ENCODE measurements around the gene GPR173. TPM values are rescaled to one million over a fixed set of nuclear protein-coding genes. Genes with fewer than 3 reads are reported as not detected.

Gene GPR173
- total RNA-seq, 3 donors from 2014 or later: 0.05 TPM; not detected in 2

DNA sequence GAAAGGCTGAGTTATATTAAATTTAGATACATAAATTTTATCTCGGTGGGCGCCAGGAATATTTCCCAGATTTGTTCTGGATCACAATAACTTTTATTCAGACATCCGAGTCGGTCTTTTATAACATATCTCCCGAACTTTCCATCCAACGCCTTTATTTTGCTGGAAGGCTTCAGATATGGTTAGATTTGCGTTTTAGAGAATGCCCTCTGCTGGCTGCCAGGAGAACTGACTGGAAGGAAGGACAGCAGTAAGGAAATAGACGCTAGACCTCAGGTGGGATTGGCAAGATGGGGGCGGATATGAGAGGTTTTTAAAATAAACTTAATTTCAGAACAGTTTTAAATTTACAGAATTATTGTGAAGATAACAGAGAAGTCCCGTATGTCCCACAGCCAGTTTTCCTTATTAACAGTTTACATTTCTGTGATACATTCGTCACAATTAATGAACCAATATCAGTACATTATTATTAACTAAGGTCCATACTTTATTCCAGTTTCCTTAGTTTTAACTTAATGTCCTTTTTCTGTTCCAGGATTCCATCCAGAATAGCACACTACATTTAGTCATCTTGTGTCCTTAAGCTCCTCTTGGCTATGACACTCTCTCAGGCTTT is 40.7 kb downstream of the GPR173 start:
- H3K4me1 Mint-ChIP-seq (ENCODE audit: low read depth): peaks cover 44% of the 10 kb centered on the region

GRCh38 chrX:53089925-53090324 is 41.3 kb downstream of the GPR173 start:
- no peaks in the 10 kb centered on the region for H3K27me3 Mint-ChIP-seq (ENCODE audit: low read depth)
- H3K4me1 Mint-ChIP-seq (ENCODE audit: low read depth): peaks cover 45% of the 10 kb centered on the region
- peaks cover 19% of the 10 kb centered on the region for H3K36me3 Mint-ChIP-seq (ENCODE audit: insufficient read depth)
- ATAC-seq (no peak), DNase-seq (no peak)
- no peaks in the 10 kb centered on the region for H3K9me3 Mint-ChIP-seq
- H3K4me3 Mint-ChIP-seq: no peak overlapping the region

More for the DNA sequence above, 40.7 kb downstream of the GPR173 start:
- no peak for ATAC-seq
- H3K27me3 Mint-ChIP-seq (ENCODE audit: low read depth): no peaks in the 10 kb centered on the region
- no peaks in the 10 kb centered on the region for H3K9me3 Mint-ChIP-seq
- peak overlapping the region; percentile 87 for H3K4me3 Mint-ChIP-seq
- H3K36me3 Mint-ChIP-seq (ENCODE audit: insufficient read depth): peaks cover 23% of the 10 kb centered on the region
- no peak for DNase-seq

DNA sequence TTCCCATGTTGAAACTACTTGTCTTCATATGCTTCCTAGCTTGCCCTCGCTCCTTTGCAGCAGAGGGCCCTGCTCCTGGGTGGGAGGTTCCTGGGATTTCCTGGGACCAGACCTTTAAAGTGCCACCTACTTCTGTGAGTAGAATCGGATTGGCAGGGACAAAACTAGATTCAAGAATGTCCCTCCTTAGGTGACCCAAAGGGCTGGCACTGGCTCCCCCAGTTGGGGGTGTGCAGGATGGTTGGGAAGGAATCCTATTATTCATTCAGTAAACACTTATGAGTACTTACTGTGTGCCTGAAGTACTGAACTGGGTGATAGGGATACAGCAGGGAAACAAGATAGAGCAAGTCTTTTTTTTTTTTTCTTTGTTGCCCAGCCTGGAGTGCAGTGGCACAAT is 42.8 kb downstream of the GPR173 start:
- DNase-seq (no peak), ATAC-seq (no peak)
- Mint-ChIP-seq H3K9me3 (no peaks in the 10 kb centered on the region), H3K27me3 (ENCODE audit: low read depth) (no peaks in the 10 kb centered on the region), H3K4me1 (ENCODE audit: low read depth) (peaks cover 42% of the 10 kb centered on the region), H3K36me3 (ENCODE audit: insufficient read depth) (peaks cover 6% of the 10 kb centered on the region), H3K4me3 (no peak overlapping the region)

GRCh38 chrX:53093177-53093655 is 44.6 kb downstream of the GPR173 start:
- Mint-ChIP-seq H3K4me1 (ENCODE audit: low read depth) (peaks cover 29% of the 10 kb centered on the region), H3K36me3 (ENCODE audit: insufficient read depth) (peaks cover 5% of the 10 kb centered on the region), H3K27me3 (ENCODE audit: low read depth) (no peaks in the 10 kb centered on the region), H3K4me3 (peak overlapping the region; percentile 88), H3K9me3 (no peaks in the 10 kb centered on the region)
- ATAC-seq (peak; percentile 65 to 67), DNase-seq (peak; percentile 68)

- H3K4me1 Mint-ChIP-seq (ENCODE audit: low read depth): peaks cover 22% of the 10 kb centered on the region
- ATAC-seq: peak; percentile 87 to 90
These were observed 45.4 kb downstream of the GPR173 start, which contains the start of gene KANTR for GRCh38 chrX:53093748-53094581. TSS of gene KANTR (plus strand) at chrX:53094142. CDS start at chrX:53124273, 30,131 bp downstream.

DNA sequence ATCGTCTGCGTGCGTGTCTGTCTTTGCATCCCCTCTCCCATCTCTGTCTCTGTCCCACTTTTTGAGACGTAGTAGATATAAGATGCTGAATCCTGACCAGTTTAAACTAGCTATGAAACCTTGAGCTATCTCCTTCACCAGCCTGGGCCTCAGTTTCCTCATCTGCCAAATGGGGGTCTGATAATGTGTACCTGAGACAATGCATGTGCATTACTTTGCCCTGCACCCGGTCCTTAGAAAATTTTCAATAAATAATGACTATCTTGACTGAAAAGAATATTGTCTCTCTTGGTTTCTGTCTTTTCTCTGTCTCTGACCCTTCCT is 46.0 kb downstream of the GPR173 start:
- H3K4me1 Mint-ChIP-seq (ENCODE audit: low read depth): peaks cover 17% of the 10 kb centered on the region
- H3K36me3 Mint-ChIP-seq (ENCODE audit: insufficient read depth): peaks cover 2% of the 10 kb centered on the region
- H3K4me3 Mint-ChIP-seq: peak overlapping the region; percentile 88
- H3K27me3 Mint-ChIP-seq (ENCODE audit: low read depth): no peaks in the 10 kb centered on the region
- H3K9me3 Mint-ChIP-seq: no peaks in the 10 kb centered on the region
- DNase-seq (no peak), ATAC-seq (no peak)

More at GRCh38 chrX:53093748-53094581, 45.4 kb downstream of the GPR173 start, which contains the start of gene KANTR:
- Mint-ChIP-seq H3K36me3 (ENCODE audit: insufficient read depth) (no peaks in the 10 kb centered on the region), H3K9me3 (no peaks in the 10 kb centered on the region), H3K4me3 (peak within 1 kb of the TSS; percentile 88), H3K27me3 (ENCODE audit: low read depth) (no peaks in the 10 kb centered on the region)
- DNase-seq: peak; percentile 65

DNA sequence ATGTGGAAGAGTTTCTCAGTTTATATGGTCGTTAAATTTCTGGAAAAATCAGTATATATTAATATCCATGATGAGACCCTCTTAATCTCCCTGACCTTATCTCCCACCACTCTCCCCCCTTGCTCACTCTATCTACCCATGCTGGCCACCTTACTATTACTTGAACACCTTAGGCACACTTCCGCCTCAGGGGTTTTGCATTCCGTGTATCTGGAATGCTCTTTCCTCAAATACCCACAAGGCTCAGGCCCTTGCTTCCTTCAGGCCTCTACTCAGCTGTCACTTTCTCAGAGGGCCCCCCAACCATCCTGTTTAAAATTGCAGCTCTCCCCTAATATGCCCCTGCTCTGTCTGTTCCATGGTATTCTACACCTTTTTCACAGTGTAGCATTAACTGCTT is 47.2 kb downstream of the GPR173 start:
- H3K4me3 Mint-ChIP-seq: peak overlapping the region; percentile 31
- peaks cover 2% of the 10 kb centered on the region for H3K36me3 Mint-ChIP-seq (ENCODE audit: insufficient read depth)
- peaks cover 17% of the 10 kb centered on the region for H3K4me1 Mint-ChIP-seq (ENCODE audit: low read depth)
- no peak for ATAC-seq
- DNase-seq: no peak
- no peaks in the 10 kb centered on the region for H3K27me3 Mint-ChIP-seq (ENCODE audit: low read depth)
- H3K9me3 Mint-ChIP-seq: no peaks in the 10 kb centered on the region

DNA sequence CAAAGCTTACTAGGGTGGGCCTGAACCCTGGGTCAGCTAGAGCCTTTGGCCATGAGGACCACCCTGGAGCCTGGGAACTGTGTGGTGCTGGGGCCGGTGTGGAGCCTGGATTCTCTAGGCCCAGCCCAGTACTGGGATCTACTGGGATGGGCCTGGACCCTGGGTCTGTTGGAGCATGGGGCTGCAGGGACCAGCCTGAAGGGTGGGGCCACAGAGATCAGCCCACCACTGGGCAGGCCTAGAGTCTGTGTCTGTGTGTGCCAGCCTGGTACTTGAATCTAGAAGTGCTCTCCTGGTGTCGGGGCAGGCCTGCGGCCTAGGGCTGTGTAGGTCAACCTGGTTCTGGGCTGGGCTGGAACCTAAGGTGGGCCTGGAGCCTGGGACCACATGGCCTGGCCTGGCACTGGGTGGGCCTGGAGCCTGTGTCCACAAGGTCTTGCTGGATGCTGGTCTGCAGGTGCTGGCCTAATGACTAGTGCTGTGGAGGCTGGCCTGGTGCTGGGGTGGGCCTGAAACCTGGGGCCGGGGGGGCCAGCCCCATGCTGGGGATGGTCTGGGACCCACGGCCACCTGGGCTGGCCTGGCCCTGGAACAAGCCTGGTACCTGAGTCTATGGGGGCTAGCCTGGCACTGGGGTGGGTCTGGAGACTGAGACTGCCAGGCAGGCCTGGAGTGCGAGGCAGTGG is 66.4 kb downstream of the GPR173 start:
- Mint-ChIP-seq H3K27me3 (ENCODE audit: low read depth) (no peaks in the 10 kb centered on the region), H3K9me3 (no peaks in the 10 kb centered on the region), H3K4me3 (no peak overlapping the region), H3K4me1 (ENCODE audit: low read depth) (peaks cover 3% of the 10 kb centered on the region), H3K36me3 (ENCODE audit: insufficient read depth) (peaks cover 4% of the 10 kb centered on the region)
- DNase-seq (no peak), ATAC-seq (no peak)

- Mint-ChIP-seq H3K4me3 (no peak overlapping the region), H3K9me3 (no peaks in the 10 kb centered on the region), H3K4me1 (ENCODE audit: low read depth) (peaks cover 3% of the 10 kb centered on the region), H3K36me3 (ENCODE audit: insufficient read depth) (peaks cover 4% of the 10 kb centered on the region), H3K27me3 (ENCODE audit: low read depth) (no peaks in the 10 kb centered on the region)
- DNase-seq (no peak), ATAC-seq (no peak)
These were observed 66.9 kb downstream of the GPR173 start for GRCh38 chrX:53115550-53115874.

DNA sequence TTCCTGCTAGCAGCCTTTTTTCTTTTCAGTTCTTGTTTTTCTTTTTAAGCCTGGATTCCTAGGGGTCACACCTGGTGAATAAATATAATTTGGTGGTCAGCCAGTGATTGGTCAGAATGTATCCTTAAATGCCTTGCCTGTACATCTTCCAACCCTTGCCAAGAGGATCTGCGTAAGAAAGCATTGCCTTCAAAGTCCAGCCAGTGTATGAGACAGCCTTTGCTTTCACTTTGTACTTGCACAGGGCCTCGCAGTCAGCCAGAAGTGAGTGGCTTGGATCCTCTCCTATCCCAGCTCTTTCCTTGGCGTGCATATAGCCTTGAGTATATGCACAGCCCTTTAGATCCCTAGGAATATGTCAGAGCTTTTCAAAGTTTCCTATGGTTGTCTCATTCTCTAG is 67.5 kb downstream of the GPR173 start:
- no peaks in the 10 kb centered on the region for H3K9me3 Mint-ChIP-seq
- ATAC-seq: no peak
- DNase-seq: no peak
- no peaks in the 10 kb centered on the region for H3K27me3 Mint-ChIP-seq (ENCODE audit: low read depth)
- peaks cover 3% of the 10 kb centered on the region for H3K4me1 Mint-ChIP-seq (ENCODE audit: low read depth)
- peaks cover 4% of the 10 kb centered on the region for H3K36me3 Mint-ChIP-seq (ENCODE audit: insufficient read depth)
- no peak overlapping the region for H3K4me3 Mint-ChIP-seq

DNA sequence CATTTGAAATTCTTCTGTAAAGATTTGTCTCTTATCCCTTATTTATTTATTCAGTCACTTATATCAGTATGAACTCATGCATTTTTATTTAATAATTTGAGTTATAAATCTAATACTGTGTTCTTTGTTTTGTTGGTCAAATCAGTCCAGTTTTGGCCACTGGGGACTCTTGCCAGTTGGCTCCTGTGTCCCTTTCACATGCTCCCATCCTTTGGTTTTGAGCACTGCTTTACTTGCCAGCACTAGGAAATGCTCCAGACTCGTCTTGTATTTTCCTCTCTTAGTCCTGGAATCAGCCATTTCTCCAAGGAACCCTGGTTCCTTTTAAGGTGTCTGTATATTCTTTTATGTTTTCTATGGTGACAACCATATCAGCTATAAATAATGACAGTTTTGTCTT is 73.4 kb downstream of the GPR173 start:
- Mint-ChIP-seq H3K27me3 (ENCODE audit: low read depth) (no peaks in the 10 kb centered on the region), H3K4me3 (no peak overlapping the region), H3K4me1 (ENCODE audit: low read depth) (peaks cover 19% of the 10 kb centered on the region), H3K9me3 (peaks cover 3% of the 10 kb centered on the region), H3K36me3 (ENCODE audit: insufficient read depth) (peaks cover 4% of the 10 kb centered on the region)
- ATAC-seq (no peak), DNase-seq (no peak)

DNA sequence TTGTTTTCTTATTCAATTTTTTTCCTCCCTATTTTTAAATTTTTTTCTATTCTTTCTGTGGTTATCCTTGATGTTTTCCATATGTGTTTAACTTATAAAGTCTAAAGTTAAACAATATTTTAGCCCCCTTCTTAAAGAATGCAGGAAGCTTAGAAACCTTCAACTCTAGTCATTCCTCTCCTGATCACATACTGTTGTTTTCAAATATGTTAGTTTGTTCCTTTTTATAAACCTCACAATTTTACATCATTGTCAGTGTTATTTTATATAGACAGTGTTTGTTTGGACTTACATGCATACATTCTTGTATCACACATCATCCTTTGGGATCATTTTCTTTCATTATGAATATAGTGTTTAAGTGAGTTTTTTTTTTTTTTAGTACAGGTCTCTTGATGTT is 76.9 kb downstream of the GPR173 start:
- Mint-ChIP-seq H3K4me3 (no peak overlapping the region), H3K9me3 (peaks cover 3% of the 10 kb centered on the region), H3K27me3 (ENCODE audit: low read depth) (no peaks in the 10 kb centered on the region), H3K4me1 (ENCODE audit: low read depth) (peaks cover 19% of the 10 kb centered on the region), H3K36me3 (ENCODE audit: insufficient read depth) (peaks cover 5% of the 10 kb centered on the region)
- DNase-seq (no peak), ATAC-seq (no peak)

- ATAC-seq (no peak), DNase-seq (no peak)
- Mint-ChIP-seq H3K4me3 (no peak overlapping the region), H3K9me3 (peaks cover 3% of the 10 kb centered on the region), H3K27me3 (ENCODE audit: low read depth) (no peaks in the 10 kb centered on the region), H3K36me3 (ENCODE audit: insufficient read depth) (peaks cover 8% of the 10 kb centered on the region), H3K4me1 (ENCODE audit: low read depth) (peaks cover 19% of the 10 kb centered on the region)
These were observed 77.8 kb downstream of the GPR173 start for GRCh38 chrX:53126377-53126776.

GRCh38 chrX:53128097-53128749 is 79.6 kb downstream of the GPR173 start:
- H3K4me3 Mint-ChIP-seq: no peak overlapping the region
- peaks cover 19% of the 10 kb centered on the region for H3K4me1 Mint-ChIP-seq (ENCODE audit: low read depth)
- ATAC-seq (no peak), DNase-seq (no peak)
- H3K9me3 Mint-ChIP-seq: peaks cover 3% of the 10 kb centered on the region
- H3K36me3 Mint-ChIP-seq (ENCODE audit: insufficient read depth): peaks cover 10% of the 10 kb centered on the region
- H3K27me3 Mint-ChIP-seq (ENCODE audit: low read depth): no peaks in the 10 kb centered on the region
